ENCODE data around the gene SHISA8. TPM values are rescaled to one million over a fixed set of nuclear protein-coding genes. Genes with fewer than 3 reads are reported as not detected.

SHISA8 gene
- total and polyA plus RNA-seq, 4 donors, result not detected

DNA sequence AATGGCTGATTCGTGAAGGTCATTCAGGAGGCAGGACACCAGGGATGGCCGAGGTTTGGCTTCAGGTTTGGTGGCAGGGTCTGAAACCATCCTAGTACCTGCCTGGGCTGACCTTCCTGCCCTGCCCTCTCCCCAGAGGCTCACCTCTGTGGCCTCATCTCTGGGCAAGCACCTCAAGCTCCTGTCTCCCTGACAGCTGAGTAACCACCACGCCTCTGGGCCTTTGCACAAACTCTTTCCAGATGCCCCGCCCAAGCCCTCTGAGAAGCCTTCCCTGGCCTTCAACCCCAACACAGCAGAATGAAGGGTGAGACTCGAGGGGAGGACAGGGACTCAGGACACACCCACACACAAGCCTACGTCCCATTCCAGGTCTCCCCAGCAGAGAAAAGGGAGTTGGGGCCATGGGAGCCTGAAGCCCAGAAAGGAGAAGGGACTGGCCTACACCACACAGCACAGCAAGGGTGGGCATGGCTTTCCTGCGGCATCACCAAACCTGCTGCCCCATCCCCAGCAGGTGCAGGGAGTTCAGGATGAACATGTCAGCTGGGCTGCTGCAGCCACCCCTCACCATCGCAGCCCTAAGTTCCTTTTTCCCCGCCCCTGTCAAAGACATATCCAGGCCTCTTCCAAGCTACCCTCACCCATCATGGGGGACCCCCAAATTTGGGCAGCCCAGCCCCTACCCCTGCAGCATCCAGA is 2.4 kb downstream of the SHISA8 start:
- no peak overlapping the region for H3K27ac ChIP-seq (ENCODE audit: low read depth in 1 of 2, low read length in 2 of 2)
- H3K36me3 ChIP-seq (ENCODE audit: control insufficient read depth in 1 of 2, insufficient read depth in 2 of 2, low read length in 1 of 2), result no peaks in the 10 kb centered on the region
- peaks cover 0 to 1% of the 10 kb centered on the region in 2 donors for H3K27me3 ChIP-seq (ENCODE audit: control insufficient read depth in 1 of 2, insufficient read depth in 2 of 2, low read length in 1 of 2)
- 90 to 95% methylated on average over 9 of the region's 9 CpGs for WGBS, 2 donors
- intact Hi-C loops (cut with DNase I), result no loop called here
- DNase-seq (no peak), ATAC-seq (ENCODE audit: low FRiP score) (no peak)
- H3K9me3 ChIP-seq (ENCODE audit: control insufficient read depth, low read length), result no peaks in the 10 kb centered on the region
- H3K4me3 ChIP-seq (ENCODE audit: low read length in 2 of 2), result no peak overlapping the region
- H3K4me1 ChIP-seq (ENCODE audit: control insufficient read depth in 1 of 2, insufficient read depth in 2 of 2, low read length in 2 of 2), result no peaks in the 10 kb centered on the region

DNA sequence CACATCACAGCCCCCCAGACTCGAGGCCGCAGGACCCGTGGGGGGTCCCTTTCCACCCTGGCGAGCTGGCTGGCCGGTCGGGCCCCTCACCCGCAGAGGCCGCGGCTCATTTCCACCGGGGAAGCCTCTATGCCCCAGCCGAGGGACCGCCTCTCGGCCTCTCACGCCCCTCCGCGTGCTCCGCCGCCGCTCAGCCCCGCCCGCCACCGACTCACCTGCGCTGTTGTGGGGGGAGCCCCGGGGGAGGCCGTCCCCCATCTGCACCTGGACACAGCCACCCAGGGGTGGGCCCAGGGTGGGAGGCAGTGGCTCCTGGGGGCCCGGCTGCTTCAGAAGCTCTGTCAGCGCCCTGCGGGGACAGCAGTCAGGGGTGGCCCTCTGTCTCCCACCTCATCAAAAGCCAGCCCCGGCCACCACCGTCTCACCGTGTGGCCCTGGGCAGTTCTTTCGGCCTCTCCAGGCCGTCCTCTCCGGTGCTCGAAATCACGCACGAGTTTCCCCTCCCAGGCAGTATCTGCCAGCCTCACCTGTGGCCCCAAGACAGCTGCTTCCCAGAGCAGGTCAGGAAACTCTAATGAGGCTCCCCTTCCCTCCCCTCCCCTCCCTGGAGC is 3.8 kb downstream of the SHISA8 start:
- H3K4me3 ChIP-seq (ENCODE audit: low read length in 2 of 2), result no peak overlapping the region
- H3K27me3 ChIP-seq (ENCODE audit: control insufficient read depth in 1 of 2, insufficient read depth in 2 of 2, low read length in 1 of 2), result peaks cover 0 to 1% of the 10 kb centered on the region in 2 donors
- no peaks in the 10 kb centered on the region for H3K4me1 ChIP-seq (ENCODE audit: control insufficient read depth in 1 of 2, insufficient read depth in 2 of 2, low read length in 2 of 2)
- ATAC-seq (ENCODE audit: low FRiP score), result peak; percentile 1
- 11 to 16% methylated on average over 32 to 37 of the region's 37 CpGs for WGBS, 2 donors
- no peak for DNase-seq
- no peak overlapping the region for H3K27ac ChIP-seq (ENCODE audit: low read depth in 1 of 2, low read length in 2 of 2)
- H3K9me3 ChIP-seq (ENCODE audit: control insufficient read depth, low read length), result no peaks in the 10 kb centered on the region
- intact Hi-C loops (cut with DNase I), result no loop called here
- no peaks in the 10 kb centered on the region for H3K36me3 ChIP-seq (ENCODE audit: control insufficient read depth in 1 of 2, insufficient read depth in 2 of 2, low read length in 1 of 2)

DNA sequence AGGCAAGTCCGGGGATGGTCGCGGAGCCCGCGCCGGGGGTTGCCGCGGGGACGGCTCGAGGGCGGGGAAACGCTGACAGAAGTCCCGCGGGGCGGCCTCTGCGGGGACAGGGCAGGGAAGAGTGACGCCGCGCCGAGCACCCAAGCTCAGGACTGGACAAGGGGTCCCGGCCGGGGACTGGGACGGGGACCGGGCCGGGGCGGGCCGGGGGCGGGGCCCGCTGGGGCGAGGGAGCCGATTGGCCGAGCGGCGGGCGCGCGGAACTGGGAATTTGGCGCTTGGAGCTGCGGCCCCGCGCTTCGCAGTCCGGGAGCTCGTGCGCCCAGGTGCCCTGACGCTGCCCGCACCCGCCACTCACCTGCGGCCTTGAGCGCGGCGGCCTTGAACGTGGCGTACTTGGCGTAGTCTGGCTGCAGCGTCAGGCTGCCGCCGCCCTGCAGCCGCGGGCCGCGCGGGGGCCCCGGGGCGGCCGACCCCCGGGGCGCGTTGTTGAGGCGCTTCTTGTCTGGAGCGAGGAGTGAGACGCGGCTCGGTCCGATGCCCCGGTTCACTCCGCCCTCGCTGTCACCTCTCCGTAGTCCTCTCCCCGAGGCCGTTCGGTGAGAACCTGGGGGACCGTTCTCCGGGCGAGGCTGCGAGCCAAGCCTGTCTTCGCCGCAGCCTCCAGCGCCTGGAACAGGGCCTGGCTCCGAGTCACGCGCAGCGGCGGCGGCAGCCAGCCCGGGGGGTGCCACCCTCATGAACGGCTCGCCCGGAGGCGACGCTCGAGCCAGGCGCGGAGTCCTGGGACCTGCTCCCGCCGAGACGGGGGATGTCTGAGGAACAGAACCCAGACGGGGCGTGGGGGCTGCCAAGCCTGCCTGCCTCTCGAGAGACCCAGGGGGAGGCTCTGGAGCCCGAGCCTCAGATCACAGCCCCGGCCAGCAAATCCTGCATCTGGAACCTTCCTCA is 4.5 kb downstream of the SHISA8 start:
- no peaks in the 10 kb centered on the region for H3K9me3 ChIP-seq (ENCODE audit: control insufficient read depth, low read length)
- no peaks in the 10 kb centered on the region for H3K27me3 ChIP-seq (ENCODE audit: control insufficient read depth in 1 of 2, insufficient read depth in 2 of 2, low read length in 1 of 2)
- WGBS, 2 donors, result 1 to 2% methylated on average over 84 to 112 of the region's 112 CpGs
- no peaks in the 10 kb centered on the region for H3K36me3 ChIP-seq (ENCODE audit: control insufficient read depth in 1 of 2, insufficient read depth in 2 of 2, low read length in 1 of 2)
- ATAC-seq (ENCODE audit: low FRiP score) (peak; percentile 59), DNase-seq (no peak)
- no peaks in the 10 kb centered on the region for H3K4me1 ChIP-seq (ENCODE audit: control insufficient read depth in 1 of 2, insufficient read depth in 2 of 2, low read length in 2 of 2)
- H3K27ac ChIP-seq (ENCODE audit: low read depth in 1 of 2, low read length in 2 of 2), result no peak overlapping the region
- intact Hi-C loops (cut with DNase I), result no loop called here
- H3K4me3 ChIP-seq (ENCODE audit: low read length in 2 of 2), result no peak overlapping the region

DNA sequence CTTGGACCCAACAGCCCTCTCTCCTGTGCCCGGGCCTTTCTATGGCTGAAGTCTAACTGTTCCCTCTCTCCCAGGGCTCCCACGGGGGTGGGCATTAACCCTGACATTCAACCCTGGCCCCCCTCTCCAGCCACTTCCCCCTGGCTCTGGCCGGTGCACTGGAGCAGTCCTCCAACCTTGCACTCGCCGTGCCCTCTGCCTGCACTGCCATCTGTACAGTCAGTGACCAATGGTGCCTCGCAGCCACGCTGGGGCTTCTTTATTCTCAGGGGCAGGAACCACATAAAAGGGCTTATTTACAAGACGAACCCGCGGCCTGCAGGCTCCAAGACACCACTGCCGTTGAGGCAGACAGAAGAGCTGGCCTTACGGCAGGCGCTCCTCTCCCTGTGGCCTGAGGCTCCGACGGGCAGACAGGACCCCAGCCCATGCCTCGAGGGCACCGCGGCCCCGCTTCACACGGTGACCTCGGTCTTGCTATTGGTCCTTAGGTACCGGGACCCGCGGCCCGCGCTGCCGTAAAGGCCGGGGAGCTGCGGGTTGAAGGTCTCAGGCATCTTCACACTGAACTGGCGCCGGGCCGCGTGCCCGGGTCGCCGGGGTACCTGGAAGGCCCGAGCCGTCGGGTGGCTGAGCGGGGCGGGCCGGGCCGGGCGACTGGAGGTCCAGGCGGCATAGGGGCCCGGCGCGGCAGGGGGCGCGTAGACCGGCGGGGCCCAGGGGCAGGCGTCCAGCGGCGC is 5.4 kb downstream of the SHISA8 start:
- 45% methylated on average over 52 to 55 of the region's 55 CpGs for WGBS, 2 donors

DNA sequence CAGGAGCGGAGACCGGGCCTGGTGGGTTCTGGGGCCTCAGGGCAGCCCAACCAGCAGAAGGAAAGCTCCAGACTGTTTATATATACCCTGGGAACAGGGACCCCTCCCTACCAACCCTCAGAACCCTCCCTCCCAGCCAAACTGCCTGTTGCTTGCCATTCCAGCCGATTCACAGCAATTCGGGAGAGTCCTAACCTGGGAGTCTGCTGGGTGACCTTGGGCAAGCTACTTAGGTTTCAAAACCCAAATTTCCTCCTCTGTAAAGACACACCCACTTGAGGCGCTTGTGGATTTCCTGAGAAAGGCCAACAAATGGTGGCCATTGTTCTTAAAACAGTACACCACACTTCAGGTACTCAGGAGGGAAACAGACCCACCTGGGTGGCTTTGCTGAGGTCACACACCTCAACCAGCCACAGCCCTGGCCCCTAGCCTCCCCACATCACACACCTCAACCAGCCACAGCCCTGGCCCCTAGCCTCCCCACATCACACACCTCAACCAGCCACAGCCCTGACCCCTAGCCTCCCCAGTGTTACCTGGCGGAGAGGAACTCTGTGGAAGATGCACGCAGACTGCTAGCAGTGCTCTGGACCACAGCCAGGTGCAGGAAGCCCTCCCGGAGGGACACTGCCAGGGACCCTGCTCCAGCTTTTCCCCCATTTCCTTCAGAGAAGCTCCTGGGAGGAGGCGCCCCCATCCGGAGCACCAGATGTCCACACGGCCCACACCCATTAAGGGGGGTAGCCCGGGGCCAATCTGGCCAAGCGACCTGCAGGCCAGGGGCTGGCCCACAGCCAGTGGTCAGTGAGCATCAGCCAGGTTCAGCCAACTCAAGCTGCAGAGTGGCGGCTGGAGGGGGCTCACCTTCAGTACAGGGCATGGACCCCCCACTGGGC is 6.2 kb downstream of the SHISA8 start:
- peaks cover 0 to 2% of the 10 kb centered on the region in 2 donors for H3K36me3 ChIP-seq (ENCODE audit: control insufficient read depth in 1 of 2, insufficient read depth in 2 of 2, low read length in 1 of 2)
- no peak overlapping the region for H3K27ac ChIP-seq (ENCODE audit: low read depth in 1 of 2, low read length in 2 of 2)
- no peaks in the 10 kb centered on the region for H3K9me3 ChIP-seq (ENCODE audit: control insufficient read depth, low read length)
- no peaks in the 10 kb centered on the region for H3K4me1 ChIP-seq (ENCODE audit: control insufficient read depth in 1 of 2, insufficient read depth in 2 of 2, low read length in 2 of 2)
- no peak overlapping the region for H3K4me3 ChIP-seq (ENCODE audit: low read length in 2 of 2)
- no peaks in the 10 kb centered on the region for H3K27me3 ChIP-seq (ENCODE audit: control insufficient read depth in 1 of 2, insufficient read depth in 2 of 2, low read length in 1 of 2)
- 84 to 87% methylated on average over 14 of the region's 14 CpGs for WGBS, 2 donors
- DNase-seq, result no peak
- intact Hi-C loops (cut with DNase I), result no loop called here
- no peak for ATAC-seq (ENCODE audit: low FRiP score)

More for the DNA sequence above, 5.4 kb downstream of the SHISA8 start:
- no peaks in the 10 kb centered on the region for H3K4me1 ChIP-seq (ENCODE audit: control insufficient read depth in 1 of 2, insufficient read depth in 2 of 2, low read length in 2 of 2)
- intact Hi-C loops (cut with DNase I), result no loop called here
- no peaks in the 10 kb centered on the region for H3K27me3 ChIP-seq (ENCODE audit: control insufficient read depth in 1 of 2, insufficient read depth in 2 of 2, low read length in 1 of 2)
- H3K9me3 ChIP-seq (ENCODE audit: control insufficient read depth, low read length), result no peaks in the 10 kb centered on the region
- no peak overlapping the region for H3K27ac ChIP-seq (ENCODE audit: low read depth in 1 of 2, low read length in 2 of 2)
- DNase-seq (no peak), ATAC-seq (ENCODE audit: low FRiP score) (no peak)
- H3K36me3 ChIP-seq (ENCODE audit: control insufficient read depth in 1 of 2, insufficient read depth in 2 of 2, low read length in 1 of 2), result peaks cover 0 to under 1% of the 10 kb centered on the region in 2 donors
- H3K4me3 ChIP-seq (ENCODE audit: low read length in 2 of 2), result no peak overlapping the region

DNA sequence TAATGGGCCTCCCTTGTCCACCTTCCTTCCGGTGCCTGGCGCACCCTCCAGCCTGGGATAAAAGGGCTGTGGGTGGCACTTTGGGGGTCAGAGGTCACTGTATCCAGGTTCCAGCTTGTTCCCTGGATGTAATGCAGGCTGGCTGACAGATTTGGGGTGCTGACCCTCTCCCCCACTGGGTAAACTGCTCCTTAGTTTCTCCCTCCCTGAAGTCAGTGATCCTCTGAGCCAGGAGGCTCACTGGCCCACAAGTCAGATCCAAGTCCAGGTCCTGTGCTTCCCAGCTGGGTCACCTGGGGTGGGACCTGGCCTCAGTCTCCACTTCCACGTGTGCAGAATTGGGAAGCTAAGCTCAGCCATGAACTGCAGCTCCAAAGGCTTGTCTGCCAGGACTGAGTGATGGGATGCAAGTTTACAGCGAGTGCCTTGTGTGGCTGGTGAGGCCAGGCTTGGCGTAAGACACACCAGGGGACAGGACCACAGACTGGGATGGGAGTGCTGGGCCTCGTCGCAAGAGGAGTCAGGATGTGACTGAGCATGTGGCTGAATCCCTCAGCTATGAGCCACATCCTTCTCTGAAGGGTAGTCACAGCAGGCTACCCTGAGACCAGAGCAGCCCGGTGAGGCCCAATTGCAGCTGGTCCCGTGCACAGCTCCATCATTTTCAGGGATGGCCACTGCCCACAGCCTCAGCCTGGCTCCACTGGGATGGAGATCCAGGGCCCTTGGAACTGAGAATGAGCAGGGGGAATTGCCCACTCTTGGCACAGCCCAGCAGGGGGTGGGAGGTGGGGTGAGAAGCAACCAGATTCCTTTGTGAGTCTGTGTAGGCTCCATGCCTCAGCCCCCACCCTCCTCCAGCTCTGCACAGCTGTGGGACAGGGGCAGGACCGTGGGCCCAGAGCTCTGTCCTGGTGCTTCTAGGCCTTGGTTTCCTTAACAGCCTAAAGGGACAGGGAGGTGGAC is 7.2 kb downstream of the SHISA8 start:
- no peak for DNase-seq
- Histone ChIP-seq H3K27me3 (ENCODE audit: control insufficient read depth in 1 of 2, insufficient read depth in 2 of 2, low read length in 1 of 2) (no peaks in the 10 kb centered on the region), H3K4me1 (ENCODE audit: control insufficient read depth in 1 of 2, insufficient read depth in 2 of 2, low read length in 2 of 2) (no peaks in the 10 kb centered on the region), H3K36me3 (ENCODE audit: control insufficient read depth in 1 of 2, insufficient read depth in 2 of 2, low read length in 1 of 2) (peaks cover 0 to 4% of the 10 kb centered on the region in 2 donors), H3K27ac (ENCODE audit: low read depth in 1 of 2, low read length in 2 of 2) (no peak overlapping the region), H3K9me3 (ENCODE audit: control insufficient read depth, low read length) (no peaks in the 10 kb centered on the region), H3K4me3 (ENCODE audit: low read length in 2 of 2) (no peak overlapping the region)
- 85 to 87% methylated on average over 10 of the region's 10 CpGs for WGBS, 2 donors
- intact Hi-C loops (cut with DNase I), result no loop called here
- ATAC-seq (ENCODE audit: low FRiP score), result no peak

DNA sequence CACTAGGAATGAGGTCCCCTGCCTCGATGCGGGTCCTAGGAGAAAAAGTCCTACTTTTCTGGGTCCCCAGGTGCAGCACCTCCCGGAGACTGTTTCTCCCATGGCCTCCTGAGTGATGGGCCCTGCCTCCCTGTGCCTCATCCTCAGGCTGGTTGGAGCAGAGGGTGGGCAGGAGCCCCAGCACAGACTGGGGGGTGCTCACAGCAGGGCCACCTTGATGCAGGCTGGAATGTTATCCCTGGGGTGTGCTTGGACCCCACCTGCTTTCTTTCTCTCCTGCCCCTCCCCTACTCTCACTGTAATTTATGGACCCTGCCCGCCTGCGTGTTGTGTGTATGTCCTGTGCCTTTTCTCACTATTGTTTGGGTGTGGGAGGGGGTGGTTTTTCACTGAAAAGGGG is 8.1 kb downstream of the SHISA8 start:
- intact Hi-C loops (cut with DNase I), result no loop called here
- 93 to 95% methylated on average over 5 of the region's 5 CpGs for WGBS, 2 donors
- H3K36me3 ChIP-seq (ENCODE audit: control insufficient read depth in 1 of 2, insufficient read depth in 2 of 2, low read length in 1 of 2), result peaks cover 0 to 4% of the 10 kb centered on the region in 2 donors
- H3K4me3 ChIP-seq (ENCODE audit: low read length in 2 of 2), result no peak overlapping the region
- H3K4me1 ChIP-seq (ENCODE audit: control insufficient read depth in 1 of 2, insufficient read depth in 2 of 2, low read length in 2 of 2), result no peaks in the 10 kb centered on the region
- DNase-seq, result no peak
- no peaks in the 10 kb centered on the region for H3K27me3 ChIP-seq (ENCODE audit: control insufficient read depth in 1 of 2, insufficient read depth in 2 of 2, low read length in 1 of 2)
- no peaks in the 10 kb centered on the region for H3K9me3 ChIP-seq (ENCODE audit: control insufficient read depth, low read length)
- no peak for ATAC-seq (ENCODE audit: low FRiP score)
- H3K27ac ChIP-seq (ENCODE audit: low read depth in 1 of 2, low read length in 2 of 2), result no peak overlapping the region

Measured in aorta (tissue), 5 donors.